Stimulated activated CD4-positive, alpha-beta T cell treated with anti-CD3 and anti-CD28 coated beads, Interleukin-15, amount 100 ng/mL, for 48 hours (primary cell): ENCODE results near the gene HJV.

Experiments
- DNase-seq, 2 donors: peaks; one replicate each; pipeline ENCODE4 v3.0.0-alpha.2; 2020; ENCODE audit warnings: low read depth in 2 of 2

The HJV gene

DNA sequence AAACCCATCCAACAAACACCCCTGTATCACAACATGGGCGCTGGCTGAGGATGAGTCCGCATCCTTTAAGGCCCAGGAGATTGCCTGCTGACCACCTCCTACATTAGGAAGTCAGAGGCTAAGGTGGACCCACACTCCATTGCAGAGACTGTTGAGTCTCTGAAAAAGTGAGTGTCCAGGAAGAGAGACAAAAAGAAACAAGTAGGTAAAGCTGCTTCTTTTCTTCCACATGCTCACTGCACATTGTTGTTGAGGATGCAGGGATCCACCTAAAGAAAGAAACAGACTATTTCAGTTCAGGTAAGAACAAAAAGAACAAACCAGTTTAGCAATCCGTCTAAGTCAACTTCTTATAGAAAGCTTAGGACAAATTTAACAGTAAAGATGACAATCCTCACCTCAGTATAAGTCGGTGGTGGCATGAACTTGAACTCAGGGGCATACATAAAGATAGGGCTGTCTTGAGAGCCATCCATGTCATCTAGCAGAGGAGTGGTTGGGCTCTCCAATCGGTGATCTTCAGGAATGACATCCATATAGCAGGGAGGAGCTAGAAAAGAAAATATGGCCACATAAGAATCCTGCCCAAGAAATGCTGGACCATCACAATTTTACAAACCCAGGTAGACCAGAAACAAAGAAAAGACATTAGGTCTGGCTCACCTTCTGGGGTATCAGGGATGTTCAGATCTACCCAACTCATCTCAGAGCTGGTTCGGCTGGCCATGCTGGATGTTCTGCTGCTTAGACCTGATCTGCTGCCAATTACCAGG is 27.7 kb downstream of the HJV start:
- DNase-seq = no peak

DNA sequence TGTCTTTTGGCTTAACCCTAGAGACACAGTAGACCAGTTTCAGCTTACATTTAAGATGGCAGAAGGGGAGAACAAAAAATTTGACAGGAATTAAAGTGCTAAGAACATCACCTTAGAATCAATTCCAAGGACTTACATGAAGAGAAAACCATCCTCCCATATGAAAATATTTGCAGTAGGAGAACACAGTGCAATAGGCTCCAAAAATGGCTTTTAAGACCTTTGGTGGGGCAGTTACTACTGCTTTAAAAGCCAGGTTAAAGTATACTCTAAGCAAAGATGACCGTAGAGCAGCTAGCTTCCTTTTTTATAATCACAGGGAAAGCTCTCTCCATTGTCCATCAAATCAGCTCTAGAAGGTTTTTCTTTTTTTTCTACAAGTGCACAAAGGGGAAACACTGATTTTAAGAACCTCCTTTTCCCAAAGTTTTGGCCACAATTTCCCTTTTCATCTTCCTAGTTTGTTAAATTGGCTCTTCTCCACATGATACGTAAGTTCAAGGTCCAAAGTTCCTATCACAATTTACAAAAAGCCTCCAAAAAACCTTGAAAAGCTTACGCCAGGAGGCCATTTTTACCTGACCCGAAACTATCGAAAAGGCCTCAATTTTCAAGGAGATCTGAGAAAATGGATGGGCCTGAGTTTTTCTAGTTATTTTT is 28.4 kb downstream of the HJV start:
- DNase-seq = no peak

DNA sequence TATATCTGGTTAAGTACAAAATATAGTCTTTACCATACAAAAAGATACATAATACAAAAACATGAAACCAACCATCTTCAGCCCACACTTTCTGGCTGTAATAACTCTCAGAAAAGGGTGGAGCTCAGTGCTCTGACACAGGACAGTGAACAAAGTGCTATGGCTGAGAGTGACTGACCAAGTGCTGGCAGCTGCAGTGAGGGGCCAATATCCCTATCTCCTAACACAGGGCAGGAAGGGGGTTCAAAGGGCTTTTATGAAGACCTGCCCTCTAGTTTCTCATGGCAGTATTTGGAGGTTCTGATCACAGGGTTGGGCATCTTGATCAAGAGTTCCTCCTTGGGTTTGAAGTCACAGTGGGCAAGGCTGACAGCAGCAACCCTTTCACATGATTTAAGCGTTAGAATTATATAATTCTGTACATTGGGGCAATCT is 29.0 kb downstream of the HJV start:
- DNase-seq = no peak

DNA sequence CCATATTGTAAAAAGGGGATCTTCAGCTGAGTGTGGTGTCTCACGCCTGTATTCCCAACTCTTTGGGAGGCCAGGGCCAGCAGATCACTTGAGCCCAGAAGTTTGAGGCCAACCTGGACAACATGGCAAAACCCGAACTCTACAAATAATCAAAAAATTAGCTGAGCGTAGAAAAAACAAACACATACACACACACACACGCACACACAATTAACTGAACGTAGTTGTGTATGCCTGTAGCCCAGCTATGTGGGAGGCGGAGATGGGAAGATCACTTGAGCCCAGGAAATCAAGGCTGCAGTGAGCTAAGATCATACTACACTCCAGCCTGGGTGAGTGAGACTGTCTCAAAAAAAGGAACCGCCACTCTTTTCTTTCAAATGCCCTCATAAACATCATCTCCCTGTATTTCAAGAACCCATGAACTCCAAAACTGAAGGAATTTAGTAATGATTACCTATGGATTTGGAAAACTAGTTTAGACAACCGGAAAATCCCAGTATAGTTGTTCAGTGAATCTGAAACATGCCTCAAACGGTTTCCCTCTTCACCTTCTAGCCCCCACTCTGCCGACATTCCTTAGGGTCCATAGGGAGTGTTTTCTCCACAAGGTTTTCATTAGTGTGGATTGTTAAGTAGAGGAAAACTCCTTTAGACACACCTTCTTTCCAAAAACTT is 29.7 kb downstream of the HJV start:
- DNase-seq = no peak

DNA sequence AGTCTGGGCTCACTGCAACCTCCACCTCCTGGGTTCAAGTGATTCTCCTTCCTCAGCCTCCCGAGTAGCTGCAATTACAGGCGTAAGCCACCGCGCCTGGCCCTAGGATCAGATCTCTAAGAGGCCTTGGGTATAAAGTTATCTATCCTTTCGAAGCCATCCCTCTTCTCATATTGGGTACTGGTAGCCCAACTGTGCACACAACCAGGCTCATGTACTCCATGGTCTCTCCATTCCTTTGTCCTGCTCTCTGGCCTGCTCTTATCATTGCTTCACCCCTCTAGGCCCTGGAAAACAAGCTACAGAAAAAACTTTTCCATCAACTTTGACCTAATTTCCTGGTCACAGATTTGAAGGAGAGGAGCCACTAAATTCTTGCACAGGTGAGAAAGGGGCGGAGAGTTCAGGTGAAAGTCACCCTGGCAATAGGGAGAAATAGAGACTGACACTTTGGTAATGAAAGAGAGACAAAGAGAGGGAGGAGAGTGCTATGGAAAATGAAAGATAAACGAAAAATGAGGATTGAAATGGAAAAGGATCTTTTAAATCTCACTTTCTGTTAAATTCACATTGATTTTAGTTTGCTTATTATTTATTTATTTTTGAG is 31.2 kb downstream of the HJV start:
- no peak for DNase-seq

DNA sequence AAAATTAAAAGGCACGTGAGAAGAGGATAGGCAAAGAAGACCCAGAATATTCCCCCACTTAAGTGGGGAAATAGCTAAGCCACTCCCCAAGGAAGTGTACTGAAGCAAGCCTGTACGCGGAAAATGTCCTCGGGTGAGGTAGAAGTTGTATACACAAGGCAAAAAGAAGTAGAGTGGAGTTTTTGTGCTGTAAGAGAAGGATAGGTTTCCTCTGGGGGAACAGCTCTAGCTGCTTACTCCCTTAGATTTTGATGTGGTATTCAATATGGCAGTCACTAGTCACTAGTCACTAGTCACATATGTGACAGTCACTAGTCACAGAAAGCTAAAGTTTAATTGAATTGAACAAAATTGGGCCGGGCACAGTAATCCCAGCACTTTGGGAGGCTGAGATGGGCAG is 32.8 kb downstream of the HJV start:
- DNase-seq = no peak

DNA sequence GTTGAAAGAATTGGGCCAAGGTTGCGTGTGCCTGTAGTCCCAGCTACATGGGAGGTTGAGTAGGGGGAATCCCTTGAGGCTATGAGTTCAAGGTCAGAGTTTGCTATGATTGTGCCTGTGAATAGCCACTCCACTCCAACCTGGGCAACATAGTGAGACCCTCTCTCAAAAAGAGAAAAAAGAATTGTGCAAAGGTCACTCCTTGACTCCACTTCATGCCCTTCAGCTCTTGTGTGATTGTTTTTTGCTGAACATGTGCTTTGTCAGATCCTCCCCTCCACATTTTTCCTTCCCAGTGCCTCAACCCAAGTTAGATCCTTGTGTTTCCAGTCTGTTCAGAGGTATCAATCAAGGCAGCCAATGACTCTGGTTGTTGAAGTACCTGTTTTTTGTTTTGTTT is 33.6 kb downstream of the HJV start:
- DNase-seq = no peak

DNA sequence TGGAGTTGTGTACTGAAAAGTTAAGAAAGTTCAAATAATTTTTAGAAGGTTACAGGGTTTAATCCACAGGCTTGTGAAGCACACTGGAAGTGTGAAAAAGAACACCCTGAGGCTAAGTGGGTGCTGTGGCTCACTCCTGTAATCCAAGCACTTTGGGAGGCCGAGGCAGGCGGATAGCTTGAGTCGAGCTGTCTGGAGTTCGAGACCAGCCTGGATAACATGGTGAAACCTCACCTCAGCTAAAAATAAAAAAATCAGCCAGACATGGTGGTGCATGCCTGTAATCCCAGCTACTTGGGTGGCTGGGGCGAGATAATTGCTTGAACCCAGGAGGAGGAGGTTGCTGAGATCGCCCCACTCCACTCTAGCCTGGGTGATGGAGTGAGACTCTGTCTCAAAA is 35.0 kb downstream of the HJV start:
- DNase-seq = no peak

DNA sequence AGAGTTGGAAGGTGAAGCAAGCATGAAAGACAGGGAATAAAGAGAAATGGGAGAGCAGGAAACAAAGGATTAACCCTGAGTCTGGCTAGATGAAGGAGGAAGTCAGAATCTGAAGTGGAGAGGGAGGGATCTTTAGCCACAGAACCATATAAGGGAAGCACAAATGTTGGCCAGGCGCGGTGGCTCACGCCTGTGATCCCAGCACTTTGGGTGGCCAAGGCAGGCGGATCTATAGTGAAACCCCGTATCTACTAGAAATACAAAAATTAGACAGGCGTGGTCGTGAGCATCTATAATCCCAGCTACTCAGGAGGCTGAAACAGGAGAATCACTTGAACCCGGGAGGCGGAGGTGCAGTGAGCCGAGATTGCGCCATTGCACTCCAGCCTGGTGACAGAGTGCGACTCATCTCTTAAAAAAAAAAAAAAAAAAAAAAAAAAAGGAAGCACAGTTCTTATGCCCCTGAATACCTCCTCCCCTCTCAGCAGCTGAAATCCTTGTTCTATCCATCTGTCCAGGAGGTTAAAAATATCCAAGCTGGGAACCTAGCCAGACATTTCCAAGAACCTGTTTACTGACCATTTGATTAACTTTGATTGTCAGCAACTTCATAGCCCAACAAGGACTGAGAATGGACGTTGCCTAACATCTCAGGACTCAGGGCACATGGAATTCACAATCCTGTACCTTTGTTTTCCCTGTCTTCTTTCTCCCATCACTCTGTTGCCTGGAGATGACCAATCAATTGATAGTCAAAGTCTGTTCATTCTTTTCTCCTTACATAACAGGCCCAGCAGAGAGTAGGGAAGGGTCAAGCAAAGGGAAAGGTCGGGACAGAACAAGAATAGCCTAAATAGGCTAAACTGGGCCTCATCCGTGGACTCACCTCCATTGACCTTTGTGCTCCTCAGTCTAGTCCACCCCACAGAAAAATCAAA is 35.8 kb downstream of the HJV start:
- no peak for DNase-seq

DNA sequence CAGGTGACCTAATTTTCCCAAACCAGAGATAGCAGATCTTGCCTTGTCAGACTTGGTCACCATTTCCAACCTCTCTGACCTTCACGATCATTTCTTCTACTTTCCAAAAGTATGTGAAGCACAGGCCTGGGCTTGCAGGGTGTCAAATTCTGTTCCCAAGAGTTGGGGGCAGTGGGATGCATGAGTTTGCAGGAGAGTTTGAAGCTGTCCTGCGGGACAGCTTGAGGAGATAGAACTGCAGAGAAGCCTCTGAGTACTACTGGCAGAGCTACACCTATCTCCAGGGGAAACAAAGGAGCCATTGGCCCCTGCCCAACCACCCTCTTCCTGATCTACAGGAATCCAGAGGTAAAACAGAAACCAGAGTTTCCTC is 36.4 kb downstream of the HJV start:
- DNase-seq = no peak

DNA sequence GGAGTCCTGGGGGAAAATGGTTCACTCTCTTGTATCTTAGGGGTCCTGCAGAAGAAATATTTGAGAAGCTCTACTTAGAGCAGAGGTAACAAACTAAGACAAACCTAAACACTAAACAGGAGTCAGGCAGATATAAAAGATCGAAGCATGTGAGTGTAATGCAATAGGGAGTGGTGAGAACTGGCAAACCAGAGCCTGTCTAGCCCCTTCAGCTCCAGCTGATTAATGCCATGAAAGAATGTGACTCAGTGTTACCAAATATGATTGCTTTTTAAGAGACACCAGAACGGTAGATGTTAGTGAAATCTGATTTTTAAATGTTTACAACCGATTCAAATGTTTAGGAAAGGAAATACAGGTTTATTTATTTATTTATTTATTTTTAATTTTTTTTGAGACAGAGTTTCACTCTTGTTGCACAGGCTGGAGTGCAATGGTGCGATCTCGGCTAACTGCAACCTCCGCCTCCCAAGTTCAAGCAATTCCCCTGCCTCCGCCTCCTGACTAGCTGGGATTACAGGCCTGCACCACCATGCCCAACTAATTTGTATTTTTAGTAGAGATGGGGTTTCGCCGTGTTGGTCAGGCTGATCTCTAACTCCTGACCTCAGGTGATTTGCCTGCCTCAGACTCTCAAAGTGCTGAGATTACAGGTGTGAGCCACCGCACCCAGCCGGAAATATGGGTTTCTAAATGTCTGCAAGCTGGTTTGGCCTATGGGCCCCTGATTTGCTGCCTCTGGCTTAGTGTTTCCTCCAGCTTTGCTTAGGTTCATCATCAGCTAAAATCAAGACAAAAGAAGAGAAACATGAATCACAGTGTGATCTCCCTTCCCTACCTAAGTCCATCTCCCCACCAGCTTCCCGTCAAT is 37.3 kb downstream of the HJV start:
- no peak for DNase-seq

DNA sequence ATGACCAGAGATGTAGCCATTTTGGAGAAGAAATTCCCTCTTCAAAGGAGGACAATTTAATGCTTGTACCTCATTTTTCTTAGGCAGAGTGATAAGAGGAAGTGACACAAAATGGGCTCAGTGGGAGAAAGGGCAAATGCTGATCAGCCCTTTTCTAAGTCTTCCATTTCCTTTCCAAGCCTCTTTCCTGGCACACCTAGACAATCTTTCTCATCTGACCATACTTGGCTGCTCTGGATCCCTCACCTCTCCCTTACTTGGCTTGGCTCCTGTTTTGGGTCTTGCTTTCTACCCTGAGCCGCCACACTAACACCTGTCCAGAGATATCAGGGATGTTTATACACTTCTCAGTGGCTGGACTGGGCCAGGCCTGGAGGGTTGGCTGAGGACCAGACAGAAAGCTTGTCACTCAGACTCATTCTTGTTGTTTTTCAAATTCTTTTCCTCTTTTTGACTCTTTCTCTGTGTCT is 38.3 kb downstream of the HJV start:
- no peak for DNase-seq

DNA sequence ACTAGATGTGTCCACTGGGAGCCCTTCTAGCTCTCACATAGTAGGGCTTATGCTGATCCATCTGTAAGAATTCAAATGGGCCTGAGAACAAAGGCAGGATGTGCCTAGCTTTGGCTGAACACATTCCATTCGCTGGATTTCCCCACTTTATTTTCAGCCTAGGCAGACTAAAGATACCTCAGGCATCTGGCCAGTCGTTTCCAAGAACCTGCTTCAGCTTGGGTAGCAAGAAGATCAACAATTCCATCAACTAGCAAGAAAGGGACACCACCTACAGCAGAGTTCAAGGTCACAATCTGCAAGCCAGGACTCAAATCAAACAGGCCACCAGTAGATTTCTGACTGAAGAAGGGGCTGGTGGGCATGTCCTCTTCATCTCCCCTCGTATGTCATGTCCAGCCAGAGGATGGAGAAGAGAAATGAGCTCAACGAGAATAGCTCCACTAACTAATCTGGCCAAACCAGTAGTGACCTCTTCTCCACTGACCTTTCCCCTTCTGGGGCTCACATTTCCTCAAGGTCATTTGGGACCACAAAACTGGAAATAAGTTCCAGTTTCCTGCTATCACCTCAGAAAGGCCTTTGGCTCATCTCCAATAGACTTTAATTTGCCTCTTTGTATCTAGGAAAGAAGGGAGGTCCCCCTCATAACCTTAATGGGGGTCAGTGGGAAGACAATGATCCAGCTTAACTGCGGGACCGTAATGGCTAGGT is 39.4 kb downstream of the HJV start:
- DNase-seq = no peak

DNA sequence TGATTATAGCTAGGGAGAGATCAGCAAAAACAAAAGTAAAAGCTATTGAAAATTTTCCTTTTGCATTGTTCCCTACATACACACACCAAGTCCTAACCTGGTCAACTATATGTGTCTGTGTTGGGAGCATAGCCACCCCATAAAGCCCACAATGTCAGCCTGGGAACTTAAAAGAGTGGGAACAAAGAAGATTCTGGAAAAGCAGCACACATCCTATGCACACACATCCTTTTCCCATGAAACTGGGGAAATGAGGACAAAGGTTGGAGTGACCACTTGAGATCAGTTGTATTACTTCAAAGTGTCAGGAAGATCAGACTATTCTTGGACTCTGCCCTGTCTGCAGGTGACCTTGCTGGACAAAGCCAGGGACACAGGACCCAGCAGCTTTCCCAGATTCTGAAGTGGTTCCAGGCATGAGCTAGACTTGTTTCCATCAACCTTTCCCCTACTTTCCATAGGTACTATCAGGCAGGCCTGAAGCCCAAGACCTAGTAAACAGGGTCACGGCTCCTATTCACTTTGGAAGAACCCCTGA is 41.0 kb downstream of the HJV start:
- DNase-seq = no peak

DNA sequence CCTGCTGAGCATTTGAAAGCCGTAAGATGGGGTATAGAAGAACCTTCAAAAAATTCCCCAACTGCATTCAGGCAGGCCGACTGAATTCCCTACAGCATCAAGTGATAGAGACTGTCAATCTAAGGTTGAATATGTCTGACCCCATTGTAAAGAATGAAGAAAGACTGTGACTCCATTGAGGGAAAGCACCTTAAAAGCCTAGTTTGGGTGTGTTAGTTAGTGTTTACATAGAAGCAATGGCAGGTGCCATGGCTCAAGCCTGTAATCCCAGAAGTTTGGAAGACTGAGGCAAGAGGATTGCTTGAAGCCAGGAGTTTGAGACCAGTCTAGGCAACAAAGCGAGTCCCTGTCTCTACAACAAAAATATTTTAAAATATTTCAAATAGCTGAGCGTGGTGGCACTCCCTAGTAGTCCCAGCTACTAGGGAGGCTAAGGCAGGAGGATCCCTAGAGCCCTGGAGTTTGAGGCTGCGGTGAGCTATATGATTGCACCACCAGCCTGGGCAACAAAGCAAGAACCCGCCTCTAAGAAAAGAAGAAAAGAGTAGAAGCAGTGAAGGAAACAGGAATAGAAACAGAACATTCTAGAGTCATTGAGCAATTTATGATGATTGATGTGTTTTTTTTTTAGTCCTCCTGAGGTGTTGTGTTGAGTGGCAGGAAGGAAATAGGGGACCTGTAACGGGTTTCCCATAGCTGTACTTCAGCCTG is 41.6 kb downstream of the HJV start:
- DNase-seq = no peak

DNA sequence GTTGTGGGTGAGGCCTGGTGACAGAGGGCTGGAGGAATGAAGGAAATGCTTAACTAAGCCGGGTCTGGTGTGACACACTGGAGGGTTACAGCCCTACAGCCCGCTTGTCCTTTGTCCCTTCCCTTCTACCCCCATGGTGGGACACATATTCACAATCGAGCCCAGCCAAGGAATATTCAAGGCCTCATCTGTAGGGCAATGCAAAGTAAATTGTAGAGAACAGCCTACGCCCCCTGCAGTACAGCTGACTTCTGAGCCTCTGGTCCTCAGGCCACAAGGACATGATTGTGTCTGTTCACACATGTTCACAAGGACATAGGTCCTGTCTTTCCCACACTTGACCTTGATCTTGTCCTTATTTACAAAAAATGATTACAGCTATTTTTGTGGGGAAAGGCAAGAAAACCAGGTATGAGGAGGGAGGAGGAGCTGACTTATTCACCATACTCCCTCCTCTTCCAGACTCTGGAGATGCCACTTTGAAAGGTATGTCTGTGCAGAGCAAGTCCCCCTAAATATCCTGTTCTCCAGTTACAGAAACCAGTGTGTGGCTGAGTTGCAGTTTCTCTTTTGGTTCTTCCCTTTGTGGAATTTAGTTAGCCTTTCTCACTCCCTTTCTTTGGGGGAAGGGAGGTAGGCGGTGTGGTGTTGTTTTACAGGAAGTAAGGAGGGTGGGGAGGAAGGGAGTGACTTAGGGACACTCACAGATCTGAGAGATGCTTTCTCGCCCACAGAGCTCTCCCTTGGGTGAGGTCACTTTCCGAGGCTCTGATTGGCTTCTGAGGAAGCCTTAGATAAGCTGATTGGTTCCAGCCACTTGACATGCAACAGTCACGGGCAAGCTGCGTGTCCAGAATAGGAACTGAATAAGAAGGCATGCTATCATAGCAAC is 42.4 kb downstream of the HJV start:
- DNase-seq = peak; percentile 80 to 81

DNA sequence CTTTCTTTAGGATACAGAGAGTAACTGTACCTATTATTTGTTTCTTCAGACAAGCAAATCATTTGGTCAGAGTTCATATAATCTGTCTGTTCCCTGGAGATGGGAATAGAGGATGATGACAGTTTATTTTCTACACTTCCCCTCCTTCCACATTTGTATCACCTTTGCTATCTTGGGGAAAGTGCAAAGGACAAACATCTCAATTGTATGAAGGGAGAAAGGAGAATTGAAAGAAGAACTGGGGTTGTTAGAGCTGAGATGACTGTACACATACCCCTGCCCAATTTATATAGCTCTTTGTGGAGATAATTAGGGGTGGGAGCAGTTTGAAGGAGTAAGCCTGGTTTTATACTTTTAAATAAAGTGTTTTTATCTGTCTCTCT is 43.1 kb downstream of the HJV start:
- no peak for DNase-seq
